HepG2 (cell line): ENCODE measurements around the gene ZNF79. TPM values are rescaled to one million over a fixed set of nuclear protein-coding genes. Genes with fewer than 3 reads are reported as not detected.

Source experiments
- ATAC-seq: fragments of 200-7000 bp; cut with Tn5 transposase; 3 replicates; pipeline ENCODE4 v1.9.1; 2020; ENCODE audit warnings: mild to moderate bottlenecking, moderate library complexity
- BruUV-seq: library from RNA; stranded (reverse); fragments of 400-500 nt; replicated peaks from 2 replicates; lab custom pipeline; 2021; lab: Mats Ljungman, UMichigan
- CTCF ChIA-PET: fragments of 300-600 bp; formaldehyde crosslinking; extraction: SDS; loops from one replicate; lab custom pipeline; 2021; ENCODE audit warnings: low total read pairs, inconsistent platforms, low intra/inter-chr PET ratio; lab: Yijun Ruan, JAX
- POLR2A ChIA-PET: fragments of 350-600 bp; sonication (Branson Sonifier 250); formaldehyde crosslinking; loops from one replicate; lab custom pipeline; 2020; ENCODE audit warnings: antibody characterized with exemption, inconsistent platforms; lab: Yijun Ruan, JAX
- DNase-seq: peaks from one replicate; pipeline ENCODE4 v3.0.0-alpha.2; 2015; ENCODE audit warnings: low spot score
- FAIRE-seq: peaks from 3 replicates; lab custom pipeline; 2011; peaks lifted over from hg19 to GRCh38; lab: Jason Lieb, UNC
- H2AFZ ChIP-seq: one replicate; pipeline ENCODE4 v1.6.1; 2011; ENCODE audit warnings: low read length, inconsistent platforms
- H3K27ac ChIP-seq: fragments of 300-600 bp; 3 replicates; pipeline ENCODE4 v1.8.0; 2011; ENCODE audit warnings: mixed run types, mild to moderate bottlenecking, mixed read lengths, low read length, inconsistent platforms; ENCODE audit not compliant: insufficient read depth; ENCODE audit errors: extremely low read length
- H3K27me3 ChIP-seq, 2 experiments: fragments of 200-600 bp in 1 of 2; 2 replicates in 1 of 2; 3 replicates in 1 of 2; pipeline versions ENCODE4 v1.6.0 to v1.8.0; 2011; ENCODE audit warnings: low read length in 2 of 2, mild to moderate bottlenecking in 2 of 2, moderate library complexity in 2 of 2, inconsistent platforms in 1 of 2; ENCODE audit not compliant: insufficient read depth in 2 of 2, control insufficient read depth in 1 of 2
- H3K36me3 ChIP-seq, 2 experiments: fragments of 200-600 bp in 1 of 2; replicated peaks in 1 of 2; 2 replicates in 1 of 2; 3 replicates in 1 of 2; pipeline versions ENCODE4 v1.5.1 to v1.8.0; 2011; ENCODE audit warnings: low read length in 2 of 2, inconsistent platforms in 1 of 2; ENCODE audit not compliant: insufficient read depth in 2 of 2, control insufficient read depth in 1 of 2
- H3K4me1 ChIP-seq: 2 replicates; pipeline ENCODE4 v1.5.1; 2012; ENCODE audit warnings: low read length, inconsistent platforms; ENCODE audit not compliant: insufficient read depth
- H3K4me2 ChIP-seq: 2 replicates; pipeline ENCODE4 v1.6.0; 2011; ENCODE audit warnings: low read depth, low read length, inconsistent platforms
- H3K4me3 ChIP-seq, 3 experiments: fragments of 200-600 bp in 1 of 3; sonication (generic), shearing (Covaris generic) in 1 of 3; replicated peaks in 1 of 3; 2 replicates each; pipeline ENCODE4 v1.5.1; 2011 to 2016; ENCODE audit warnings: low read length in 3 of 3, inconsistent platforms in 2 of 3, low read depth in 2 of 3, mild to moderate bottlenecking in 2 of 3, control low read depth in 1 of 3, mixed read lengths in 1 of 3; ENCODE audit not compliant: insufficient read depth in 1 of 3
- H3K79me2 ChIP-seq: one replicate; pipeline ENCODE4 v1.6.1; 2011; ENCODE audit warnings: low read length, inconsistent platforms; ENCODE audit not compliant: insufficient read depth
- H3K9ac ChIP-seq: 2 replicates; pipeline ENCODE4 v1.6.0; 2011; ENCODE audit warnings: mild to moderate bottlenecking, low read depth, low read length, inconsistent platforms; ENCODE audit not compliant: insufficient read depth
- H3K9me3 ChIP-seq: 2 replicates; pipeline ENCODE4 v1.5.1; 2012; ENCODE audit warnings: mild to moderate bottlenecking, low read length
- H4K20me1 ChIP-seq: 2 replicates; pipeline ENCODE4 v1.6.0; 2011; ENCODE audit warnings: inconsistent platforms, mild to moderate bottlenecking, low read length, moderate library complexity; ENCODE audit not compliant: insufficient read depth
- BATF2 ChIP-seq: sonication (generic); formaldehyde crosslinking; IDR thresholded peaks from 2 replicates; pipeline ENCODE4 v1.8.0; 2022; ENCODE audit warnings: mild to moderate bottlenecking, missing genetic modification reagents, moderate library complexity
- EP300 ChIP-seq, 3 experiments: sonication (generic) in 1 of 3; formaldehyde crosslinking in 1 of 3; IDR thresholded peaks; 2 replicates each; pipeline versions ENCODE4 v1.5.1 to v1.6.1; 2011 to 2020; ENCODE audit warnings: low read depth in 2 of 3, low read length in 2 of 3, borderline replicate concordance in 1 of 3, improper control_type of control experiment in 1 of 3, mild to moderate bottlenecking in 1 of 3, missing genetic modification reagents in 1 of 3, moderate library complexity in 1 of 3
- NR3C1 ChIP-seq: sonication (generic); formaldehyde crosslinking; IDR thresholded peaks from 2 replicates; pipeline ENCODE4 v1.4.0; 2020; ENCODE audit warnings: missing genetic modification reagents
- PHF8 ChIP-seq: sonication (generic); formaldehyde crosslinking; IDR thresholded peaks from 2 replicates; pipeline ENCODE4 v1.5.0; 2020; ENCODE audit warnings: missing genetic modification reagents
- SOX13 ChIP-seq, 3 experiments: fragments of 450-650 bp in 1 of 3; sonication (generic) in 1 of 3; formaldehyde crosslinking in 1 of 3; IDR thresholded peaks in 2 of 3; conservative IDR thresholded peaks in 1 of 3; 2 replicates each; pipeline versions ENCODE4 v1.5.0 to v1.6.1; 2016 to 2020; ENCODE audit warnings: antibody characterized with exemption in 1 of 3, mild to moderate bottlenecking in 1 of 3, missing compliant biosample characterization in 1 of 3, missing genetic modification reagents in 1 of 3, moderate library complexity in 1 of 3
- TARDBP ChIP-seq: sonication (generic); formaldehyde crosslinking; IDR thresholded peaks from 2 replicates; pipeline ENCODE4 v1.8.0; 2022; ENCODE audit warnings: mild to moderate bottlenecking, missing genetic modification reagents
- ZBTB7A ChIP-seq: sonication (generic); formaldehyde crosslinking; IDR thresholded peaks from 2 replicates; pipeline ENCODE4 v1.8.0; 2022; ENCODE audit warnings: mild to moderate bottlenecking, missing genetic modification reagents
- ZNF121 ChIP-seq: sonication (generic); formaldehyde crosslinking; IDR thresholded peaks from 2 replicates; pipeline ENCODE4 v1.5.0; 2020; ENCODE audit warnings: mild to moderate bottlenecking, missing genetic modification reagents
- ZNF253 ChIP-seq: sonication (generic); formaldehyde crosslinking; IDR thresholded peaks from 2 replicates; pipeline ENCODE4 v1.8.0; 2022; ENCODE audit warnings: mild to moderate bottlenecking, missing genetic modification reagents, borderline replicate concordance
- ZNF615 ChIP-seq: sonication (generic); formaldehyde crosslinking; IDR thresholded peaks from 2 replicates; pipeline ENCODE4 v1.5.0; 2020; ENCODE audit warnings: mild to moderate bottlenecking, missing genetic modification reagents, borderline replicate concordance
- WGBS: methylation state at CpG from one replicate; pipeline ENCODE4 v1.1.6; 2017; ENCODE audit warnings: low lambda C conversion rate; 5-methylcytosine and 5-hydroxymethylcytosine counted together
- in situ Hi-C: cut with HindIII; loops from 2 replicates; pipeline ENCODE4 v1.10.0; 2017; ENCODE audit warnings: low pct_unique_long_range_greater_than_20kb; ENCODE audit not compliant: extremely low pct_ligation_motif_present
- intact Hi-C: fragments of 100-400 bp; cut with micrococcal nuclease; formaldehyde crosslinking; loops from one replicate; pipeline ENCODE4 v1.10.0; 2022; ENCODE audit not compliant: unreplicated experiment
- polyA plus RNA-seq, 8 experiments: library from polyadenylated mRNA; depleted of rRNA in 3 of 8; stranded (reverse) in 7 of 8; unstranded in 1 of 8; fragments of >200 nt; fragmentation: Illumina TruSeq in 4 of 8; extraction: Trizol in 4 of 8; gene quantifications; 2 replicates each; pipeline versions ENCODE4 v1.2.1 to v1.2.3, GENCODE V29; 2011 to 2016; ENCODE audit warnings: low read depth in 4 of 8, missing spikeins in 1 of 8, mixed read lengths in 1 of 8; ENCODE audit not compliant: insufficient read depth in 1 of 8
- total RNA-seq, 5 experiments: library from RNA; depleted of rRNA; stranded (reverse); fragments of >200 nt; fragmentation: Illumina TruSeq; extraction: Trizol; gene quantifications; 2 replicates each; pipeline ENCODE4 v1.2.3, GENCODE V29; 2016; ENCODE audit warnings: low read depth in 1 of 5
- TF ChIP-seq, protein P1 (sequence below): sonication (generic); formaldehyde crosslinking; IDR thresholded peaks from 2 replicates; pipeline ENCODE4 v1.4.0; 2020; ENCODE audit warnings: missing genetic modification reagents
- TF ChIP-seq, protein P2 (sequence below): sonication (generic); formaldehyde crosslinking; IDR thresholded peaks from 2 replicates; pipeline ENCODE4 v1.8.0; 2022; ENCODE audit warnings: mild to moderate bottlenecking, missing genetic modification reagents; ENCODE audit not compliant: insufficient replicate concordance

Gene ZNF79
- total and polyA plus RNA-seq, 2 of the 13 experiments (the other 11 are each of a cell fraction or from before 2014, with no cell fraction given) = 3.7 to 8.1 TPM

- in situ Hi-C loops = no loop called here
These were observed 6.2 kb downstream of the ZNF79 start for GRCh38 chr9:127430415-127430814.

More at GRCh38 chr9:127430415-127430814, 6.2 kb downstream of the ZNF79 start:
- Histone ChIP-seq H4K20me1 (no peaks in the 10 kb centered on the region), H3K79me2 (peaks cover 22% of the 10 kb centered on the region), H3K36me3 (peaks cover 23 to 41% of the 10 kb centered on the region in 2 experiments; a peak in 4 of 5 replicates), H3K27ac (no peak overlapping the region), H3K9ac (no peak overlapping the region), H3K4me1 (peaks cover 15% of the 10 kb centered on the region; the same call in 1 of the 2 replicates), H3K4me2 (no peak overlapping the region), H3K27me3 (no peaks in the 10 kb centered on the region), H3K4me3 (no peak overlapping the region), H3K9me3 (no peaks in the 10 kb centered on the region), H2AFZ (no peak overlapping the region)
- FAIRE-seq = no peak
- 97% methylated on average over 8 of the region's 8 CpGs for WGBS
- intact Hi-C loops = no loop called here
- DNase-seq = no peak
- no TSS peak for BruUV-seq
- ChIA-PET POLR2A (no interaction called here), CTCF (no interaction called here)
- ATAC-seq = no peak
- TF ChIP-seq EP300 (IDR thresholded peaks at IDR 0.05; ENCODE audit: low read depth in 2 of 2, low read length in 2 of 2) (no peak), EP300 (CRISPR knock-in tag; IDR thresholded peaks at IDR 0.05; ENCODE audit: borderline replicate concordance) (no peak), PHF8 (CRISPR knock-in tag) (no peak), ZNF615 (no peak), TARDBP (CRISPR knock-in tag) (no peak), BATF2 (CRISPR knock-in tag) (no peak), ZNF253 (CRISPR knock-in tag) (no peak), ZNF121 (no peak), NR3C1 (CRISPR knock-in tag) (no peak), SOX13 (IDR thresholded peaks at IDR 0.05) (no peak), SOX13 (CRISPR knock-in tag; conservative IDR thresholded peaks at IDR 0.05 in 1 of 2, IDR thresholded peaks at IDR 0.05 in 1 of 2) (no peak), ZBTB7A (CRISPR knock-in tag) (no peak)
- TF ChIP-seq, protein P1, sequence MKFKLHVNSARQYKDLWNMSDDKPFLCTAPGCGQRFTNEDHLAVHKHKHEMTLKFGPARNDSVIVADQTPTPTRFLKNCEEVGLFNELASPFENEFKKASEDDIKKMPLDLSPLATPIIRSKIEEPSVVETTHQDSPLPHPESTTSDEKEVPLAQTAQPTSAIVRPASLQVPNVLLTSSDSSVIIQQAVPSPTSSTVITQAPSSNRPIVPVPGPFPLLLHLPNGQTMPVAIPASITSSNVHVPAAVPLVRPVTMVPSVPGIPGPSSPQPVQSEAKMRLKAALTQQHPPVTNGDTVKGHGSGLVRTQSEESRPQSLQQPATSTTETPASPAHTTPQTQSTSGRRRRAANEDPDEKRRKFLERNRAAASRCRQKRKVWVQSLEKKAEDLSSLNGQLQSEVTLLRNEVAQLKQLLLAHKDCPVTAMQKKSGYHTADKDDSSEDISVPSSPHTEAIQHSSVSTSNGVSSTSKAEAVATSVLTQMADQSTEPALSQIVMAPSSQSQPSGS (CRISPR knock-in tag) = no peak
- TF ChIP-seq, protein P2, sequence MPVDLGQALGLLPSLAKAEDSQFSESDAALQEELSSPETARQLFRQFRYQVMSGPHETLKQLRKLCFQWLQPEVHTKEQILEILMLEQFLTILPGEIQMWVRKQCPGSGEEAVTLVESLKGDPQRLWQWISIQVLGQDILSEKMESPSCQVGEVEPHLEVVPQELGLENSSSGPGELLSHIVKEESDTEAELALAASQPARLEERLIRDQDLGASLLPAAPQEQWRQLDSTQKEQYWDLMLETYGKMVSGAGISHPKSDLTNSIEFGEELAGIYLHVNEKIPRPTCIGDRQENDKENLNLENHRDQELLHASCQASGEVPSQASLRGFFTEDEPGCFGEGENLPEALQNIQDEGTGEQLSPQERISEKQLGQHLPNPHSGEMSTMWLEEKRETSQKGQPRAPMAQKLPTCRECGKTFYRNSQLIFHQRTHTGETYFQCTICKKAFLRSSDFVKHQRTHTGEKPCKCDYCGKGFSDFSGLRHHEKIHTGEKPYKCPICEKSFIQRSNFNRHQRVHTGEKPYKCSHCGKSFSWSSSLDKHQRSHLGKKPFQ = no peak
